Fibroblast of the aortic adventitia (primary cell): ENCODE results near the gene NATD1. TPM values are rescaled to one million over a fixed set of nuclear protein-coding genes. Genes with fewer than 3 reads are reported as not detected.

ENCODE experiments used
- DNase-seq: peaks from one replicate; pipeline ENCODE4 v3.0.0-alpha.2; 2010; ENCODE audit warnings: low read depth
- H3K4me3 ChIP-seq: 2 replicates; pipeline ENCODE4 v1.5.1; 2011; ENCODE audit warnings: low read depth, mild to moderate bottlenecking, control low read depth, low read length, moderate library complexity
- CTCF ChIP-seq: IDR thresholded peaks from 2 replicates; pipeline ENCODE4 v1.5.1; 2011; ENCODE audit warnings: mild to moderate bottlenecking, low read length, control low read depth, inconsistent platforms; ENCODE audit not compliant: insufficient read depth
- total RNA-seq: library from RNA; depleted of rRNA; stranded (reverse); fragments of >200 nt; gene quantifications from 2 replicates; pipeline ENCODE4 v1.2.3, GENCODE V29; 2012; ENCODE audit warnings: low replicate concordance

NATD1 gene
- total RNA-seq, 1 donor, result 3.1 TPM

GRCh38 chr17:21214777-21215541 lies 38.3 kb downstream of the NATD1 start:
- TF ChIP-seq CTCF, result no peak
- peak overlapping the region; percentile 92 for H3K4me3 ChIP-seq
- peak; percentile 40 for DNase-seq

- H3K4me3 ChIP-seq, result peak within 1 kb of the TSS; percentile 92
- peak; percentile 93 for DNase-seq
- TF ChIP-seq CTCF, result no peak
These were observed 39.0 kb downstream of the NATD1 start, which contains the start of gene TMEM11 for GRCh38 chr17:21214015-21214776. TMEM11 (minus strand) TSS chr17:21214161; CDS start chr17:21214152, 9 bp downstream.

DNA sequence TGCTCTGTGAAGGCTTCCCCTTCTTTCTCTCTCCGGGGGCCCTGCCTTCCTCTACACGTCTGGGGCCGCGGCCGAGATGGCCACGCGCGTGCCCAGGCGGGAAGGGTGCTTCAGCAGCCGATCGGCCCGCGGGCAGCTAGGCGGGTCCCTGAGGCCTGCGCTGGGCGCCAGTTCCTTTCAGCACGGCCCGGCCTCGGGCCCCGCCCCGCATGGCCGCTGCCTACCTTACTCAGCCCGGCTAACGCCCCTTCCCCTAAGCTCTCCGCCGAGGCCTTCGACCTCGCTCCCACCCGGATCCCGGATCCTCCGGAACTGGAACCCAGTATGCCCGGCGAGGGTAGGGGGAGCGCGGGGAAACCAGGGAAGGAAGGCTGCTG lies 39.6 kb downstream of the NATD1 start:
- no peak for DNase-seq
- peak overlapping the region; percentile 92 for H3K4me3 ChIP-seq
- TF ChIP-seq CTCF, result no peak

DNA sequence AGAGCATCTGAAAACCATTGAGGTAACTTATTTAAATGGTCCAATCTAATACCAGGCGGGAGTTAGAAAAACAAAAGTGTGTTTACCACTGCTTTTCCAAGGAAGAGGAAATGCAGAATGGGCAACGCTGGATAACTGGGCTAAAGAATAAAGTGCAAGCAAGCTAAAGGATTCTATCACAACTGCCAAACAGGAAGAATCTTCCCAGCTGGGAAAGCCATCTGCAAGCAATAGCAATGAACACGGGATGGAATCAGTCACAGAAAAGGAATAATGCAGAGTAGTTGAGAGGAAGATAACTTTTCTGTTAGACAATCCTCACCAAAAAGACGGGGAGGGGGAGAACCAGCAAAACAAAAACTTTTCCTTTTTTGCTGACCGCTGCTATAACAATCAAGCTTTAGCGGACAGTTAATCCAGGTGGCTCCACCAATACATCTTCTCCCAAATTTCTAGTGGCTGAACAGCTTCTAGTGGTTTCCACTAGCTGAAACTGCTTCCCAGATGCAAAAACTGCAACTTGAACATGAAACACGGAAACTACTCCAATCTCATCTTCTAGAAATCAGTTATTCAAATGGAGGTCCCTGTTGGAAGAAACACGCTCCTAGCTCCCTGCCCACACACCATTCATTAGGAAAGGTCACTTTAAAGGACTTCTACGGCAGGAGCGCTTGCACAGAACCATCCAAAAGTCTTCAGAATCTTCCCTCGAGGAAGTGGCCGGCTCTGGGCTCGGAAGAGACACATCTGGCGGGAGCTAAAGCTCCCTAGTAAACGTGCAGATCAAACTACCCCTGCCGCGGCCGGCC lies 40.2 kb downstream of the NATD1 start:
- no peak for DNase-seq
- H3K4me3 ChIP-seq, result peak overlapping the region; percentile 92
- no peak for TF ChIP-seq CTCF

DNA sequence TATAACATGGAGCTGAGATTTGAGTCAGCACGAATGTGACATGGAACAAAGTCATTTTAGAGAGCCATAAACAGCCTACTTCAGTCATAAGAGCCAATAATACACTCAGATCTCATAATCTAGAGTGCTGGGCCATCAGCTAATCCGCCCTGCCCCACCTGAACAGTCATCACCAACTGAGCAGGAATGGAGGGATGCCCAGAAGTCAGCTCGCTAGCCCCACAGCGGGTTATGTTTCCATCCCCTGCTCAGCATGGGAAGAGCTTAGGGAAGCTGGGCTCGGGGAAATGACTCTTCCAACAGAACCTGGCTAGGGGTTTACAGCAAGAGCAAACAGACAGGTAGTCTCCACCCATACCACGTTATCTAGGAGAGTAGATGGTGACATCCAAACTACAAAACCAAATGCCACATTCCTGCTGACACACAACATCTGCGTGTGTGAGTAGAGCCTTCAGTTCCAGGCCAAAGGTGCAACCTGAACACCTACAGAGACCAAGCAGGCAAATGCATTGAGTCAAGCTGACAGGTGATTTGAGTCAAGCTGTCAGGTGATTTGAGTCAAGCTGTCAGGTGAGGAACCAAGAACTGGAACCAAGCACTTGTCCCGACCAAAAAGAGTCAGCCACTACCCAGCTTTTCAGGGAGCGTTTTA lies 41.3 kb downstream of the NATD1 start:
- no peak for DNase-seq
- peak overlapping the region; percentile 92 for H3K4me3 ChIP-seq
- TF ChIP-seq CTCF, result no peak

- DNase-seq, result no peak
- no peak for TF ChIP-seq CTCF
- H3K4me3 ChIP-seq, result no peak overlapping the region
These were observed 42.7 kb downstream of the NATD1 start for GRCh38 chr17:21210411-21211076.
